SU-DHL-6 (cell line): Measurements from ENCODE around the gene ZNF613.
"Not testable (repeated sequence)": the region's sequence is repeated elsewhere in the genome, so short reads cannot be mapped to it uniquely, and the experiment has no call there.

Experiments
- H2AFZ ChIP-seq: fragments of 200-600 bp; sonication (generic); 2 replicates; pipeline ENCODE4 v1.6.1; 2014; ENCODE audit warnings: low read depth, mild to moderate bottlenecking, moderate library complexity, mixed read lengths, antibody characterized with exemption, low read length; ENCODE audit not compliant: severe bottlenecking
- H3F3A ChIP-seq: fragments of 200-600 bp; shearing (Covaris generic); 2 replicates; pipeline ENCODE4 v1.6.0; 2016; ENCODE audit warnings: antibody characterized with exemption, mild to moderate bottlenecking; ENCODE audit not compliant: insufficient read depth
- H3K27ac ChIP-seq: fragments of 200-600 bp; sonication (generic); 2 replicates; pipeline ENCODE4 v1.5.1; 2016; ENCODE audit warnings: low read depth, mild to moderate bottlenecking, low read length, moderate library complexity, mixed read lengths
- H3K27me3 ChIP-seq: fragments of 200-600 bp; sonication (generic), shearing (Covaris generic); 2 replicates; pipeline ENCODE4 v1.6.0; 2014; ENCODE audit warnings: mild to moderate bottlenecking, low read length
- H3K36me3 ChIP-seq: fragments of 200-600 bp; sonication (generic); 2 replicates; pipeline ENCODE4 v1.6.1; 2014; ENCODE audit warnings: mild to moderate bottlenecking, low read length, mixed read lengths
- H3K4me2 ChIP-seq: fragments of 300-600, 200-600 bp; shearing (Covaris generic), sonication (generic); 2 replicates; pipeline ENCODE4 v1.6.0; 2014; ENCODE audit warnings: low read length, low read depth, mild to moderate bottlenecking; ENCODE audit not compliant: poor library complexity, severe bottlenecking
- H3K4me3 ChIP-seq: fragments of 200-600 bp; sonication (generic); 2 replicates; pipeline ENCODE4 v1.5.1; 2014; ENCODE audit warnings: antibody characterized with exemption, low read length, mild to moderate bottlenecking, mixed read lengths; ENCODE audit not compliant: insufficient read depth, poor library complexity, severe bottlenecking
- H3K79me2 ChIP-seq: fragments of 200-600 bp; sonication (generic); 2 replicates; pipeline ENCODE4 v1.6.1; 2014; ENCODE audit warnings: mild to moderate bottlenecking, low read length, moderate library complexity; ENCODE audit not compliant: insufficient read depth
- H3K9ac ChIP-seq: fragments of 200-600 bp; sonication (generic); 2 replicates; pipeline ENCODE4 v1.7.0; 2014; ENCODE audit warnings: mild to moderate bottlenecking, low read length
- H3K9me2 ChIP-seq: fragments of 200-600 bp; sonication (generic); replicated peaks from 2 replicates; pipeline ENCODE4 v1.6.1; 2014; ENCODE audit warnings: low read length; ENCODE audit not compliant: insufficient read depth
- H3K9me3 ChIP-seq: fragments of 200-600 bp; sonication (generic); 2 replicates; pipeline ENCODE4 v1.6.1; 2014; ENCODE audit warnings: low read length, mixed read lengths; ENCODE audit not compliant: insufficient read depth
- H4K20me1 ChIP-seq: fragments of 200-600 bp; sonication (generic); 2 replicates; pipeline ENCODE4 v1.6.1; 2014; ENCODE audit warnings: low read depth, mild to moderate bottlenecking, antibody characterized with exemption, low read length, moderate library complexity, mixed read lengths
- EZH2phosphoT487 ChIP-seq: fragments of 200-600 bp; sonication (generic), shearing (Covaris generic); conservative IDR thresholded peaks from 2 replicates; pipeline ENCODE4 v1.6.1; 2018; ENCODE audit warnings: mild to moderate bottlenecking, antibody characterized with exemption, low read length, moderate library complexity, mixed read lengths
- TF ChIP-seq, protein P1 (sequence below): fragments of 200-600 bp; sonication (generic); IDR thresholded peaks from one replicate; pipeline ENCODE4 v1.5.1; 2017; ENCODE audit warnings: antibody characterized with exemption, mild to moderate bottlenecking, low read length, moderate library complexity; ENCODE audit not compliant: insufficient read depth, poor library complexity, severe bottlenecking

The ZNF613 gene

DNA sequence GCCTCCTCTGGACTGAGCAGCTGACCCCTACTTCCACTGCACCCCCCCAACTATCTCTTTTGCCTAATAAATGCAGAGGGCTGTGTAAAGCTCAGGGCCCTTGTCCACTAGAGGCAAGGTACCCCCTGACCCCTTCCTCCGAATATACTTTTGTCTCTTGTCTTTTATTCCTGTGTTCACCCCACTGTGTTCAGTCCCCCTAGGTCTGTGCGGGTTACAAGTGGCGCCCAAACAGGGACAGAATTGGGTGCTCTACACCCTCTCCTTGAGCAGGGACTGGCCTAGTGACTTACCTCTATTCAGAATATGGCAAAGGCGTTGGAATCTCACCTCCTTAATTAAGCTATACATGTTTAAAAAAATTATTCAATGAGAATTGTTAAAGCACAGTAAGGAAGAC, 44.4 kb downstream of the ZNF613 start:
- Histone ChIP-seq H3K9me2 (no peaks in the 10 kb centered on the region), H3K9ac (no peak overlapping the region), H3K4me2 (no peak overlapping the region), H3K9me3 (peaks cover 37% of the 10 kb centered on the region), H3K36me3 (no peaks in the 10 kb centered on the region), H3K27me3 (no peaks in the 10 kb centered on the region), H2AFZ (no peak overlapping the region), H3K4me3 (no peak overlapping the region), H3F3A (no peaks in the 10 kb centered on the region), H4K20me1 (no peaks in the 10 kb centered on the region), H3K79me2 (no peaks in the 10 kb centered on the region), H3K27ac (no peak overlapping the region)
- TF ChIP-seq EZH2phosphoT487: no peak
- TF ChIP-seq, protein P1, sequence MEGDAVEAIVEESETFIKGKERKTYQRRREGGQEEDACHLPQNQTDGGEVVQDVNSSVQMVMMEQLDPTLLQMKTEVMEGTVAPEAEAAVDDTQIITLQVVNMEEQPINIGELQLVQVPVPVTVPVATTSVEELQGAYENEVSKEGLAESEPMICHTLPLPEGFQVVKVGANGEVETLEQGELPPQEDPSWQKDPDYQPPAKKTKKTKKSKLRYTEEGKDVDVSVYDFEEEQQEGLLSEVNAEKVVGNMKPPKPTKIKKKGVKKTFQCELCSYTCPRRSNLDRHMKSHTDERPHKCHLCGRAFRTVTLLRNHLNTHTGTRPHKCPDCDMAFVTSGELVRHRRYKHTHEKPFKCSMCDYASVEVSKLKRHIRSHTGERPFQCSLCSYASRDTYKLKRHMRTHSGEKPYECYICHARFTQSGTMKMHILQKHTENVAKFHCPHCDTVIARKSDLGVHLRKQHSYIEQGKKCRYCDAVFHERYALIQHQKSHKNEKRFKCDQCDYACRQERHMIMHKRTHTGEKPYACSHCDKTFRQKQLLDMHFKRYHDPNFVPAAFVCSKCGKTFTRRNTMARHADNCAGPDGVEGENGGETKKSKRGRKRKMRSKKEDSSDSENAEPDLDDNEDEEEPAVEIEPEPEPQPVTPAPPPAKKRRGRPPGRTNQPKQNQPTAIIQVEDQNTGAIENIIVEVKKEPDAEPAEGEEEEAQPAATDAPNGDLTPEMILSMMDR: no peak

DNA sequence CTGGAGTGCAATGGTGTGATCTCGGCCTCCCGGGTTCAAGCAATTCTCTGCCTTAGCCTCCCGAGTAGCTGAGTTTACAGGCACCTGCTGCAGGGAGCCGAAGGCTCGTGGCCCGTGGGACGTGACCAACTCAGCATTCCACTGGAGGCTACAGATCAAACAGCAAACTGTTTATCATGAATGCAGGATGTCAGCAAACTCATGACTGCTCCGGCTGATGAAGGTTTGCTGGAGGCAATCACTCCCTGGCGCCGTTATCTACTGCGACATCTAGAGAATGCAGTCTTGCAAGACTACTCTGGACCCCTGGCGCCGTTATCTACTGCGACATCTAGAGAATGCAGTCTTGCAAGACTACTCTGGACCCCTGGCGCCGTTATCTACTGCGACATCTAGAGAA, 48.5 kb downstream of the ZNF613 start:
- H3K9ac ChIP-seq, H3K79me2 ChIP-seq, H3F3A ChIP-seq, H3K9me2 ChIP-seq, H3K4me3 ChIP-seq, H3K36me3 ChIP-seq, H2AFZ ChIP-seq, H4K20me1 ChIP-seq, H3K27ac ChIP-seq, H3K27me3 ChIP-seq, H3K4me2 ChIP-seq: not testable (repeated sequence)
- peaks cover 32% of the 10 kb centered on the region for H3K9me3 ChIP-seq

DNA sequence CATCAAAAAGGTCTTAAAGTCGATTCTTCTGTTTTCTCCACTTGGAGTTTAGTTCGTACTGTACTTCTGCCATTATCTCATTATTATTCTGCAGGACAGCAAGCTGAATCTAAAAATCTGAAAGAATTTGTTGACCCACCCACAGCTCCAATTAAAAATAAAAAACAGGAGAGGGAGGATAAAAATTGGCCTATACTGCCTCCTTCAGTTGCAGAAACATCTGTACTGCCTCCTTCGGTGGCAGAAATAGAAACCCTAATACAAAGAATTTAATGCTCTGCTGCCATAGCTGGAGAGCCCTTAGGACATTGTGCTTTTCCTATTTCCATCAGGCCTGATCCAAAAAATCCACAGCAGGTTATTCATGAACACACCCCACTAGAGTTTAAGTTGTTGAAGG, 49.6 kb downstream of the ZNF613 start:
- TF ChIP-seq, protein P1: no peak
- TF ChIP-seq EZH2phosphoT487: no peak
- no peaks in the 10 kb centered on the region for H3K9me2 ChIP-seq
- H2AFZ ChIP-seq: no peak overlapping the region
- H3K4me2 ChIP-seq: no peak overlapping the region
- H3K27me3 ChIP-seq: no peaks in the 10 kb centered on the region
- no peak overlapping the region for H3K27ac ChIP-seq
- no peaks in the 10 kb centered on the region for H3F3A ChIP-seq
- no peaks in the 10 kb centered on the region for H3K36me3 ChIP-seq
- no peak overlapping the region for H3K9ac ChIP-seq
- no peaks in the 10 kb centered on the region for H3K79me2 ChIP-seq
- H3K4me3 ChIP-seq: no peak overlapping the region
- no peaks in the 10 kb centered on the region for H4K20me1 ChIP-seq
- H3K9me3 ChIP-seq: peaks cover 22% of the 10 kb centered on the region; the same call in 1 of the 2 replicates

- Histone ChIP-seq H3K36me3 (no peaks in the 10 kb centered on the region), H3K4me2 (no peak overlapping the region), H3K4me3 (no peak overlapping the region), H3K9ac (no peak overlapping the region), H3K9me3 (peaks cover 19% of the 10 kb centered on the region; the same call in 1 of the 2 replicates), H3K27ac (no peak overlapping the region), H3F3A (no peaks in the 10 kb centered on the region), H4K20me1 (no peaks in the 10 kb centered on the region), H3K9me2 (no peaks in the 10 kb centered on the region), H3K27me3 (no peaks in the 10 kb centered on the region), H2AFZ (no peak overlapping the region), H3K79me2 (no peaks in the 10 kb centered on the region)
- TF ChIP-seq, protein P1: no peak
- no peak for TF ChIP-seq EZH2phosphoT487
Observed at GRCh38 chr19:51977346-51977745, 50.1 kb downstream of the ZNF613 start.
